Astrocyte of the hippocampus (primary cell): ENCODE results near the gene SMAD7.

ENCODE experiments used
- DNase-seq: peaks from one replicate; pipeline ENCODE4 v3.0.0; 2011; ENCODE audit warnings: low read depth, low spot score

Gene SMAD7

GRCh38 chr18:48931680-48932461, 18.9 kb downstream of the SMAD7 start:
- DNase-seq: no peak

DNA sequence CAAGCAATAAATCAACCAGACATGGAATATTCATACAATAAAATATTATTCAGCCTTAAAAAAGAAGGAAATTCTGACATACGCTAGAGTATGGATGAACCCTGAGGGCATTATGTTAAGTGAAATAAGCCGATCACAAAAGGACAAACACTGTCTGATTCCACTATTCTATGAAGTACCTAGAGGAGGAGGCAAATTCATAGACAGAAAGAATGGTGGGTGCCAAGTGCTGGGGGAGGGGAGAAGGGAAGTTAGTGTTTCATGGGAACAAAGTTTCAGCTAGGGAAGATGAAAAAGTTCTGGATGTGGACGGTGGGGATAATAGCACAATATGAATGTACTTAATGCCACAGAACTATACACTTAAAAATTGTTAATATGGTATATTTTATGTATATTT, 19.8 kb downstream of the SMAD7 start:
- DNase-seq: no peak

DNA sequence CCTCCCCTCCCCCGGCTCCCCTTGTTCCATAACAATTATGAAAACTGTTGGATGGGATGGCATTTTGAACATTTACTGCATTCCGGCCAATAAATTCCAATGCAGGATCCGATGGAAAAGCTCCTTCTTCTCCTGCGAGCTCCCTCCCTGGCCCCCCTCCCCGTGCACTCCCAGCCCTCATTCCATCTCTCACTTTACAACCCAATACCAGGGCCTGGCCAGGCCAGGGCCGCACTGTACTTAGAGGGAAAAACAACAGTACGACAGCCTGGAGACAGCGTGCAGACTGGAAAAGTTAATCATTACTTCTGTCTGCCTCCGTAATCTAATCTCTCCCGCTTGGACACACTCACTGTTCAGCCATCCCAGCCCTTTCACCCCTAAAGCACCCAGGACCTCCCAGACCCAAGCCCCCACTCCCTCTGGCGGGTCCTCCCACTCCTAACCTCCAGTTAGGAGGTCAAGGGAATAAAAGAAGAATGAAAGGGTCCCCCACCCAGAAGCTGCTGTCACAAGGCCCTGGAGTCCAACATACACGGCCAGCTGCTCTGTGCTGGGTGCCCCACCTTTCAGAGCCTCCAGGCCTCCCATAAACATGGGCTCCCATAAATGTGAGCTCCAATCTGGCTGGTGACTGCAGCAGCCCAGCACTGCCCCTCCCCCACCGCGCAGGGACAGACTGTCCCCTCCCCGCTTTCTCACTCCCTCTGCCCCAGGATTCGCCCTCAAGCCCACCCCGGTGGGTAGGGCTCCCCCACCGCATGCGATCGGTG, 20.6 kb downstream of the SMAD7 start:
- DNase-seq: peak; percentile 85

GRCh38 chr18:48929212-48929612, 21.6 kb downstream of the SMAD7 start:
- peak; percentile 33 for DNase-seq

DNA sequence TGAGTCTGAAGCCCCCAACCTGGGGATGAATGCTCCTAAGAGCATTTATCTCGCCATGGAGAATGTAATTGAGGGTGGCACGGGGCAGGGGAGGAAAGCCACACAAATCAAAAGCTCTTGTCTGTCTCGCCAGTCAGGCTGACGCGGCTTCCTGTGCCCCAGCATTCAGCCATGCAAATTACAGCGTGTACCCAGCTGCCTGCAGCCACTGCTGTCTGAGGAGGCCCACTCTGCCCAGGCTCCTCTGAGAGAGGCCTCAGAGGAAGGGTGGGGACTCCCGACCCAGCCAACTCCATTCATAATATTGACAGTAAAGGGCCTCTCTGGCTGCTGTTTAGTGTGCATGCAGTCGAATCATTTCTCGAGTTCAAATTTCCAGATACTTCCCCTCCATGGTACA, 22.0 kb downstream of the SMAD7 start:
- DNase-seq: peak; percentile 72

DNA sequence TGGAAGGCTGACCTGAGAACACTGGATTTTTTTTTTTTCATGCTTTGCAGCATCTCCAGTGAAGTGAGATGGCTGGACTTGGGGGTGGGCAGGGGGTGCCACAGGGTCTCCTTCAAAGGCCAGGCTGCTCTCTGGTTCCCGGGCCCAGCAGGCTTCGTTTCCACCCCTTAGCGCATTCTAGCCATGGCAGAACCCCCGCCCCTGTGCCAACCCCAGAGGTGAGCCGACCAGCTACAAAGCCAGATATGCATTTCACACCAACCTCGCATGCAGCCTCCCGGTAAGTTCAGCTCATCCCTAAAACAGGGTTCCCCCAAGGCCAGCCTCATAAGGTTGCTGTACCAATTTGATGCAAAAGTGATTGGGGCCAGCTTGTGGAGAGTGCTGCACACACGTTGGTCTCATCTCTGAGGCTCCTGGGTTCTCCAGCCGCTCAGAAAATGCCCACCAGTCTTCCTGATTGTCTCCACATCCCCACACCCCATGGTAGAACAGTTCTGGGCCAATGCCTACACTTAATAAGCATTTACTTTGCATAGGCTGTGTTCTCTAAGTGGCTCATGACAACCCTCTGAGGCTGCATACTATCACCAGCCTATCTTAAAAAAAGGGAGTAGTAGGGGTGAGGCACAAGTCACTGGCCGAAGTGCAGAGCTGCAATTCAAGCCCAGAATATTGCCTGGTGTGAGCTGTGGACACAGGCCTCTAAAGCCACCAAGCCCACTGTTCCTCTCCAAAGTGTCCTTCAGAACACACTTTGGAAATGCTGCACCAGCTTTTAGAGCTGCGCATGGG, 23.3 kb downstream of the SMAD7 start:
- DNase-seq: no peak

DNA sequence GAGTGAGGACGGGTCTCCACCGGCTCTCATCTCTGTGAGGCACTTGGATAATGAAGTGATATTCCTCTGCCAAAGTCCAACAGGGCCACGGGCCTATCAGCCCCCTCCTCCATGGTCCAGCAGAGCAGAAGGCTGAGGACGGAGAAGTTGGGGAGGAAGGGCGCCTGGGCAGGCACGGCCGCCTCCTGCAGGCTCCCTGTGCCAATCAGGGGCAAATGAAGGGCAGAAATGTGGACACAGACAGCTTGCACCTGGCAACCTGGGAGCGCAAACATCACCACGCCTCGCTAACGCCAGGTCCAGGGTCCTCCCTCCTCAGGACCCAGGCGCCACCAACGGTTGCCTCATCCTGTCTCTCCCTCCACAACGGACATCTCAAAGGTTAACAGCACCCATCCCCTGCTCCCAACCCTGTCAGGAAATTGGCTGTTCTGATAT, 24.3 kb downstream of the SMAD7 start:
- no peak for DNase-seq

GRCh38 chr18:48925491-48925780, 25.3 kb downstream of the SMAD7 start:
- DNase-seq: no peak

GRCh38 chr18:48924630-48925490, 25.9 kb downstream of the SMAD7 start:
- DNase-seq: peak; percentile 31

GRCh38 chr18:48923746-48924629, 26.8 kb downstream of the SMAD7 start:
- peak; percentile 40 for DNase-seq

GRCh38 chr18:48922801-48923730, 27.7 kb downstream of the SMAD7 start:
- DNase-seq: peak; percentile 91

- DNase-seq: peak; percentile 66
These were observed 28.5 kb downstream of the SMAD7 start for GRCh38 chr18:48922226-48922800.

- no peak for DNase-seq
These were observed 29.2 kb downstream of the SMAD7 start for GRCh38 chr18:48921305-48922225.

GRCh38 chr18:48920408-48921038, 30.2 kb downstream of the SMAD7 start:
- no peak for DNase-seq

- no peak for DNase-seq
These were observed 31.2 kb downstream of the SMAD7 start for GRCh38 chr18:48919547-48919946.

DNA sequence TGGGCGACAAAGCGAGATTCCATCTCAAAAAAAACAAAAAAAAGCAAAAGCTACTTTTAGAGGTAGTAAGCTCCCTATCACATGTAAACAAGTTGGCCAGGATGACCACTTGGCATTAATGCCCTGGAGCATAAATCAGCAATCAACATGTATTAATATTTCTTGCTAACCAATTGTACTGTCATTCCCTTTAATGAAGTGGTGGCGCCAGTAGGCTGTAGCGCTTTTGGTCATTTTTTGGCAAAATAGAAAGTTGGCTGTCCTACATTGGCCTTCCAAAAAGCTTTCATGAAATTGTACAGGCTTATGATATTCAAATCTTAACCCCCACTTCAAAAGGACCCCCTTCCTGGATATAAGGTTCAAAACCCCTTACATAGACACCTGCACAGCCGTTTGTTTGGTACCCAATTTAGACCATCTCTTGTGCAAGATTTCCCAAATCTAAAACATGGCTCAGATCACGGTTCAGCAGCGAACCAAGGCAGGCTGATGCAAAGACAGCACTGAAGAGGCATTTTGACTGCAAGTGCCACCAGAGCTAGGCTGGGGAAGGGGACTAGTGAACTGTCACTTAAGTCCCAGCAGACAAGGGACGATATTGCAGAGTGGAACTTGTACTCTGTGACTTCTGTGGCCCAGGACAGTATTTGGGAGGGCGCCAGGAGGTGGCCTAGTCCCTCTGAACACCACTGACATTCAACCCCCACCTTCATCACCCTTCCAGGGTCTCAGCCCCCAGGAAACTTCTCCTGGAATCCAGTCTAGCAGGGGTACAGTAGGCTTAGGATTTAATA, 31.9 kb downstream of the SMAD7 start:
- no peak for DNase-seq
